Epithelial cell of prostate (primary cell): Measurements from ENCODE around the gene NRF1.

ENCODE experiments used
- DNase-seq: peaks from one replicate; pipeline ENCODE4 v3.0.0-alpha.2; 2011; ENCODE audit warnings: low read depth, low spot score
- H3K27ac ChIP-seq: fragments of 450-650 bp; 2 replicates; pipeline ENCODE4 v1.5.1; 2017; ENCODE audit warnings: mild to moderate bottlenecking

Gene NRF1

GRCh38 chr7:129764247-129765084, 152.9 kb downstream of the NRF1 start:
- no peak overlapping the region for H3K27ac ChIP-seq
- no peak for DNase-seq

- H3K27ac ChIP-seq, result no peak overlapping the region
- no peak for DNase-seq
These were observed 153.8 kb downstream of the NRF1 start for GRCh38 chr7:129765352-129765751.

- no peak overlapping the region for H3K27ac ChIP-seq
- DNase-seq, result no peak
These were observed 155.8 kb downstream of the NRF1 start for GRCh38 chr7:129767120-129768015.

- H3K27ac ChIP-seq, result no peak overlapping the region
- no peak for DNase-seq
These were observed 157.3 kb downstream of the NRF1 start for GRCh38 chr7:129768614-129769399.

GRCh38 chr7:129769400-129769774, 157.9 kb downstream of the NRF1 start:
- H3K27ac ChIP-seq, result no peak overlapping the region

GRCh38 chr7:129769866-129770808, 158.6 kb downstream of the NRF1 start:
- DNase-seq, result no peak
- no peak overlapping the region for H3K27ac ChIP-seq

More at GRCh38 chr7:129769400-129769774, 157.9 kb downstream of the NRF1 start:
- no peak for DNase-seq

- DNase-seq, result no peak
- no peak overlapping the region for H3K27ac ChIP-seq
These were observed 159.8 kb downstream of the NRF1 start for GRCh38 chr7:129771201-129771927.

GRCh38 chr7:129771928-129772479, 160.5 kb downstream of the NRF1 start:
- DNase-seq, result no peak
- H3K27ac ChIP-seq, result no peak overlapping the region

- no peak overlapping the region for H3K27ac ChIP-seq
- DNase-seq, result no peak
These were observed 161.2 kb downstream of the NRF1 start for GRCh38 chr7:129772646-129773280.

GRCh38 chr7:129773328-129773731, 161.8 kb downstream of the NRF1 start:
- no peak overlapping the region for H3K27ac ChIP-seq
- no peak for DNase-seq

- DNase-seq, result no peak
- H3K27ac ChIP-seq, result no peak overlapping the region
These were observed 162.4 kb downstream of the NRF1 start for GRCh38 chr7:129773871-129774270.

- no peak for DNase-seq
- H3K27ac ChIP-seq, result no peak overlapping the region
These were observed 162.8 kb downstream of the NRF1 start for GRCh38 chr7:129774359-129774758.

GRCh38 chr7:129774871-129775694, 163.6 kb downstream of the NRF1 start:
- H3K27ac ChIP-seq, result no peak overlapping the region
- no peak for DNase-seq

GRCh38 chr7:129775695-129776361, 164.3 kb downstream of the NRF1 start:
- no peak for DNase-seq

GRCh38 chr7:129776362-129776722, 164.8 kb downstream of the NRF1 start:
- H3K27ac ChIP-seq, result no peak overlapping the region
- DNase-seq, result no peak

More at GRCh38 chr7:129775695-129776361, 164.3 kb downstream of the NRF1 start:
- H3K27ac ChIP-seq, result no peak overlapping the region

GRCh38 chr7:129777195-129777844, 165.8 kb downstream of the NRF1 start:
- no peak overlapping the region for H3K27ac ChIP-seq
- no peak for DNase-seq
